T-helper 1 cell (primary cell): ENCODE data around the gene LYG2.
"Not testable (repeated sequence)": the region's sequence is repeated elsewhere in the genome, so short reads cannot be mapped to it uniquely, and the experiment has no call there.

ENCODE experiments used
- DNase-seq, 5 donors: peaks; one replicate each; pipeline ENCODE4 v3.0.0-alpha.2; 2012 to 2020

LYG2 gene

GRCh38 chr2:99200076-99200800 is 55.2 kb downstream of the LYG2 start:
- DNase-seq = no peak

GRCh38 chr2:99198103-99198841 is 57.2 kb downstream of the LYG2 start:
- DNase-seq = no peak

GRCh38 chr2:99192364-99192763 is 63.1 kb downstream of the LYG2 start:
- DNase-seq = not testable (repeated sequence)
